GM21381 (cell line): ENCODE data around the gene KEAP1.
A peak's percentile ranks its signal among the peaks of the same experiment; 100 is the strongest.

Source experiments
- ATAC-seq: cut with Tn5 transposase; IDR thresholded peaks from one replicate; pipeline ENCODE4 v1.9.1; 2021; ENCODE audit warnings: mild to moderate bottlenecking, moderate library complexity; ENCODE audit not compliant: unreplicated experiment

The KEAP1 gene

GRCh38 chr19:10525636-10526035 is 22.5 kb upstream of the KEAP1 start:
- no peak for ATAC-seq

GRCh38 chr19:10523135-10523636 is 20.0 kb upstream of the KEAP1 start:
- ATAC-seq: no peak

- no peak for ATAC-seq
Observed at GRCh38 chr19:10521461-10522171, 18.5 kb upstream of the KEAP1 start.

- no peak for ATAC-seq
Observed at GRCh38 chr19:10520652-10521318, 17.6 kb upstream of the KEAP1 start.

GRCh38 chr19:10519421-10519820 is 16.3 kb upstream of the KEAP1 start:
- ATAC-seq: no peak

- no peak for ATAC-seq
Observed at GRCh38 chr19:10518444-10519361, 15.5 kb upstream of the KEAP1 start.

GRCh38 chr19:10517760-10518443 is 14.7 kb upstream of the KEAP1 start:
- ATAC-seq: no peak

GRCh38 chr19:10517361-10517759 is 14.2 kb upstream of the KEAP1 start, which contains the start of gene S1PR5:
Gene S1PR5 (minus strand): TSS chr19:10517447. CDS start chr19:10515011, 2,436 bp downstream.
- no peak for ATAC-seq

GRCh38 chr19:10516671-10517286 is 13.6 kb upstream of the KEAP1 start:
- no peak for ATAC-seq

- no peak for ATAC-seq
Observed at GRCh38 chr19:10516064-10516385, 12.9 kb upstream of the KEAP1 start.

- ATAC-seq: no peak
Observed at GRCh38 chr19:10514211-10515145, 11.3 kb upstream of the KEAP1 start.

GRCh38 chr19:10513223-10513622 is 10.1 kb upstream of the KEAP1 start:
- no peak for ATAC-seq

GRCh38 chr19:10510301-10510802 is 7.2 kb upstream of the KEAP1 start:
- ATAC-seq: no peak

- ATAC-seq: no peak
Observed at GRCh38 chr19:10508707-10509106, 5.6 kb upstream of the KEAP1 start.

GRCh38 chr19:10508036-10508435 is 4.9 kb upstream of the KEAP1 start:
- ATAC-seq: no peak

GRCh38 chr19:10505583-10506229 is 2.5 kb upstream of the KEAP1 start:
- ATAC-seq: no peak

GRCh38 chr19:10502524-10503001 is 593 bp downstream of the KEAP1 start:
- ATAC-seq: peak; percentile 84

- ATAC-seq: peak; percentile 25
Observed at GRCh38 chr19:10501971-10502523, 1.1 kb downstream of the KEAP1 start.
